ENCODE measurements around the gene KRT13. TPM values are rescaled to one million over a fixed set of nuclear protein-coding genes. Genes with fewer than 3 reads are reported as not detected.

Gene KRT13
- total and polyA plus RNA-seq, 2 donors (not counting 1 experiment from before 2014, with no cell fraction given): not detected

DNA sequence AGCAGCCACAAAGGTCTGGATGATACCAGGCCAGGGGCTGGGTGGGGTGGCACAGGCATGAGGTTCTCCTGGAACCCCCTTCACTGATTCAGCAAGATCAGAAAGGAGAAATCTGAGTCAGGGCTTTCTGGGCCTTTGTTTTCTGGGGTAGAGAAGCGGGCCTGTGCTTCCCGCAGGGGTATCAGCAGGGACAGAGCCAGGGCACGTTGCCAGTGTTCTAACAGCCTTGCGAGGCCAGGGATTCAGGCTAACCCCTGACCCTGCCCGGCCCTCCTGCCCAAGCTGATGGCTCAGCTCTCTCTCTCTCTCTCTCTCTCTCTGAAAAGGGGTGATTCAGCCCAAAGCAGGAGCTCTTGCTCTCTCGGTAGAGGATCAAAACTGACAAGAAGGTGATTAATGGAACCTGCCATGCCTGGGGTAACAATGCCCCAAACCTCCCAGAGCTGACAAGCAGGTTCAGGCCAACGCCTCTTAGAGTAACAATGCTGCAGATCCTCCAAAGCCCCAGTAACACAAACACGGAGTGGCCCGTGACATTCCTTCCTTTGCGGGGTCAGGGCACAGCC is 2.0 kb upstream of the KRT13 start:
- Histone ChIP-seq H3K36me3 (replicated peaks in 1 of 2; ENCODE audit: control extremely low read depth in 1 of 2, control insufficient read depth in 1 of 2, extremely low read depth in 1 of 2, insufficient read depth in 2 of 2, low read length in 1 of 2) (no peaks in the 10 kb centered on the region), H3K79me2 (ENCODE audit: control insufficient read depth, insufficient read depth, low read length) (no peaks in the 10 kb centered on the region), H2AFZ (ENCODE audit: insufficient read depth, low read depth, low read length, poor library complexity, severe bottlenecking) (no peak overlapping the region), H3K27ac (ENCODE audit: low read length in 2 of 2) (no peak overlapping the region), H3K4me1 (ENCODE audit: control insufficient read depth in 2 of 2, insufficient read depth in 2 of 2, low read length in 2 of 2) (peaks cover 0 to 3% of the 10 kb centered on the region in 2 donors), H3K9ac (ENCODE audit: low read length) (no peak overlapping the region), H3K4me2 (replicated peaks; ENCODE audit: low read depth, low read length, poor library complexity, severe bottlenecking) (no peak overlapping the region), H4K20me1 (ENCODE audit: control insufficient read depth, insufficient read depth, low read length, poor library complexity, severe bottlenecking) (no peaks in the 10 kb centered on the region), H3K9me3 (ENCODE audit: control extremely low read depth in 1 of 3, control insufficient read depth in 2 of 3, insufficient read depth in 1 of 3, low read length in 2 of 3) (no peaks in the 10 kb centered on the region), H3K27me3 (replicated peaks in 1 of 4; ENCODE audit: control extremely low read depth in 1 of 4, control insufficient read depth in 3 of 4, insufficient read depth in 4 of 4, low read length in 3 of 4) (no peaks in the 10 kb centered on the region), H3K4me3 (ENCODE audit: control extremely low read depth in 1 of 5, extremely low read depth in 1 of 5, insufficient read depth in 1 of 5, low read depth in 2 of 5, low read length in 4 of 5) (no peak overlapping the region)
- 64% methylated on average over 10 of the region's 10 CpGs for WGBS (ENCODE audit: insufficient coverage)
- no peak for ATAC-seq (ENCODE audit: low read depth)
- POLR2A ChIA-PET: no interaction called here
- DNase-seq: no peak
- H3K9me3 Mint-ChIP-seq (ENCODE audit: insufficient read depth): no peaks in the 10 kb centered on the region
- peaks cover 3% of the 10 kb centered on the region for H3K4me1 Mint-ChIP-seq
- CTCF ChIA-PET: no interaction called here
- H3K4me3 Mint-ChIP-seq: no peak overlapping the region
- peaks cover 7% of the 10 kb centered on the region for H3K27me3 Mint-ChIP-seq
- H3K27ac Mint-ChIP-seq: no peak overlapping the region
- intact Hi-C loops (cut with micrococcal nuclease): no loop called here
- TF ChIP-seq, protein P1, sequence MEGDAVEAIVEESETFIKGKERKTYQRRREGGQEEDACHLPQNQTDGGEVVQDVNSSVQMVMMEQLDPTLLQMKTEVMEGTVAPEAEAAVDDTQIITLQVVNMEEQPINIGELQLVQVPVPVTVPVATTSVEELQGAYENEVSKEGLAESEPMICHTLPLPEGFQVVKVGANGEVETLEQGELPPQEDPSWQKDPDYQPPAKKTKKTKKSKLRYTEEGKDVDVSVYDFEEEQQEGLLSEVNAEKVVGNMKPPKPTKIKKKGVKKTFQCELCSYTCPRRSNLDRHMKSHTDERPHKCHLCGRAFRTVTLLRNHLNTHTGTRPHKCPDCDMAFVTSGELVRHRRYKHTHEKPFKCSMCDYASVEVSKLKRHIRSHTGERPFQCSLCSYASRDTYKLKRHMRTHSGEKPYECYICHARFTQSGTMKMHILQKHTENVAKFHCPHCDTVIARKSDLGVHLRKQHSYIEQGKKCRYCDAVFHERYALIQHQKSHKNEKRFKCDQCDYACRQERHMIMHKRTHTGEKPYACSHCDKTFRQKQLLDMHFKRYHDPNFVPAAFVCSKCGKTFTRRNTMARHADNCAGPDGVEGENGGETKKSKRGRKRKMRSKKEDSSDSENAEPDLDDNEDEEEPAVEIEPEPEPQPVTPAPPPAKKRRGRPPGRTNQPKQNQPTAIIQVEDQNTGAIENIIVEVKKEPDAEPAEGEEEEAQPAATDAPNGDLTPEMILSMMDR (IDR thresholded peaks at IDR 0.05): no peak
- no peak for TF ChIP-seq EZH2 (IDR thresholded peaks at IDR 0.05; ENCODE audit: borderline replicate concordance, insufficient read depth, low read depth, low read length, poor library complexity, severe bottlenecking)

- Mint-ChIP-seq H3K4me3 (no peak overlapping the region), H3K27me3 (peaks cover 4% of the 10 kb centered on the region), H3K27ac (no peak overlapping the region), H3K4me1 (peaks cover 3% of the 10 kb centered on the region), H3K9me3 (ENCODE audit: insufficient read depth) (no peaks in the 10 kb centered on the region)
- 76% methylated on average over 9 of the region's 14 CpGs for WGBS (ENCODE audit: insufficient coverage)
- H2AFZ ChIP-seq (ENCODE audit: insufficient read depth, low read depth, low read length, poor library complexity, severe bottlenecking): no peak overlapping the region
- H3K4me2 ChIP-seq (replicated peaks; ENCODE audit: low read depth, low read length, poor library complexity, severe bottlenecking): no peak overlapping the region
- no peak for DNase-seq
- no peak for ATAC-seq (ENCODE audit: low read depth)
- POLR2A ChIA-PET: no interaction called here
- H3K9ac ChIP-seq (ENCODE audit: low read length): no peak overlapping the region
- H4K20me1 ChIP-seq (ENCODE audit: control insufficient read depth, insufficient read depth, low read length, poor library complexity, severe bottlenecking): no peaks in the 10 kb centered on the region
- no peaks in the 10 kb centered on the region for H3K27me3 ChIP-seq (replicated peaks in 1 of 4; ENCODE audit: control extremely low read depth in 1 of 4, control insufficient read depth in 3 of 4, insufficient read depth in 4 of 4, low read length in 3 of 4)
- peaks cover 0 to 3% of the 10 kb centered on the region in 2 donors for H3K4me1 ChIP-seq (ENCODE audit: control insufficient read depth in 2 of 2, insufficient read depth in 2 of 2, low read length in 2 of 2)
- CTCF ChIA-PET: interaction anchor here (1.2 kb wide), 1 partner anchor 43 kb away, joined by 4 read pairs; no protein-coding TSS in a partner anchor
- H3K4me3 ChIP-seq (ENCODE audit: control extremely low read depth in 1 of 5, extremely low read depth in 1 of 5, insufficient read depth in 1 of 5, low read depth in 2 of 5, low read length in 4 of 5): no peak overlapping the region
- H3K79me2 ChIP-seq (ENCODE audit: control insufficient read depth, insufficient read depth, low read length): no peaks in the 10 kb centered on the region
- no peaks in the 10 kb centered on the region for H3K36me3 ChIP-seq (replicated peaks in 1 of 2; ENCODE audit: control extremely low read depth in 1 of 2, control insufficient read depth in 1 of 2, extremely low read depth in 1 of 2, insufficient read depth in 2 of 2, low read length in 1 of 2)
- intact Hi-C loops (cut with micrococcal nuclease): no loop called here
- no peak overlapping the region for H3K27ac ChIP-seq (ENCODE audit: low read length in 2 of 2)
- TF ChIP-seq, protein P1 (IDR thresholded peaks at IDR 0.05): no peak
- no peak for TF ChIP-seq EZH2 (IDR thresholded peaks at IDR 0.05; ENCODE audit: borderline replicate concordance, insufficient read depth, low read depth, low read length, poor library complexity, severe bottlenecking)
- no peaks in the 10 kb centered on the region for H3K9me3 ChIP-seq (ENCODE audit: control extremely low read depth in 1 of 3, control insufficient read depth in 2 of 3, insufficient read depth in 1 of 3, low read length in 2 of 3)
These were observed 676 bp upstream of the KRT13 start for GRCh38 chr17:41505809-41506767.

All from B cell (primary cell).